ENCODE results near the gene GCNA. TPM values are rescaled to one million over a fixed set of nuclear protein-coding genes. Genes with fewer than 3 reads are reported as not detected.

GCNA gene, protein sequence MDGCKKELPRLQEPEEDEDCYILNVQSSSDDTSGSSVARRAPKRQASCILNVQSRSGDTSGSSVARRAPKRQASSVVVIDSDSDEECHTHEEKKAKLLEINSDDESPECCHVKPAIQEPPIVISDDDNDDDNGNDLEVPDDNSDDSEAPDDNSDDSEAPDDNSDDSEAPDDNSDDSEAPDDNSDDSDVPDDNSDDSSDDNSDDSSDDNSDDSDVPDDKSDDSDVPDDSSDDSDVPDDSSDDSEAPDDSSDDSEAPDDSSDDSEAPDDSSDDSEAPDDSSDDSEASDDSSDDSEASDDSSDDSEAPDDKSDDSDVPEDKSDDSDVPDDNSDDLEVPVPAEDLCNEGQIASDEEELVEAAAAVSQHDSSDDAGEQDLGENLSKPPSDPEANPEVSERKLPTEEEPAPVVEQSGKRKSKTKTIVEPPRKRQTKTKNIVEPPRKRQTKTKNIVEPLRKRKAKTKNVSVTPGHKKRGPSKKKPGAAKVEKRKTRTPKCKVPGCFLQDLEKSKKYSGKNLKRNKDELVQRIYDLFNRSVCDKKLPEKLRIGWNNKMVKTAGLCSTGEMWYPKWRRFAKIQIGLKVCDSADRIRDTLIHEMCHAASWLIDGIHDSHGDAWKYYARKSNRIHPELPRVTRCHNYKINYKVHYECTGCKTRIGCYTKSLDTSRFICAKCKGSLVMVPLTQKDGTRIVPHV
- 2.4 and 4.2 TPM in 2 replicates for total RNA-seq (2014; rRNA removed; shearing (Covaris generic))

DNA sequence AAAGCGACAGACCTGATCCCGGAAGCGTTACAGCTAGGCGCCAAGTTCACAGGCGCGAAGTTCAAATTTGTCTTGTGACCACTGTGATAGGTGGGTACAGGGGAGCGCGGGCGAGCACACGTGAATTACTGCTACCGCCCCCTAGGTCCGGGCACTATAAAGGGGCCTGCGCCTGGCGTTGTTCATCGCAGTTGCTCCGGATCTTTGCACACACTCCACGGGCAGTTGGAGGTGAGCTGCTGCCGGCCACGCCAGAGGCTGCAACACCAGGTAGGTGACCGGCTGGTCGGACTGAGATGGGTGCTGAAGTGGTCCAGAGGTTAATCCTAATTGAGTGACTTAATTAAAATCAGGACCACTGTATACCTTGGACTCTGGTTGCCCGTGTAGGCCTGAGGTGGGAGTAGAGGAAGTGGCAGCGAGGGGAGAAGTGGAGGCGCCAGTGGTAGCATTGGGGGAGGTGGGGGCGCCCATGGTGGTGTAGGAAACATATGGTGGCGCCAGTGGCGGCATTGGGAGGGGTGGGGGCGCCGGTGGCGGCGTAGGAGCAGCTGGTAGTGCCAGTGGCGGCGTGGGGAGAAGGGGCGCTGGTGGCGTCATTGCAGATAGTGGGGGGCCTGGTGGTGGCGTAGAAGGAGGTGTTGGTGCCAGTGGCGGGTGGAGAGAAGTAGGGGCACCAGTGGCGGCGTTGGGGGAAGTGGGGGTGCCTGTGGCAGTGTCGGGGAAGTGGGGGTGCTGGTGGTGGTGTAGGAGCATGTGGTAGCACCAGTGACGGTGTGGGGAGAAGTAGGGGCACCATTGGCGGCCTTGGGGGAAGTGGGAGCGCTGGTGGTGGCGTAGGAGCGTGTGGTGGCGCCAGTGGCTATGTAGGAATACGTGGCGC, at the start of gene GCNA:
Gene GCNA (plus strand): TSS at position 185 of the 883 bp plus-strand sequence. CDS start 2,385 bp downstream, outside the sequence.
- DNase-seq (ENCODE audit: low read depth): no peak

DNA sequence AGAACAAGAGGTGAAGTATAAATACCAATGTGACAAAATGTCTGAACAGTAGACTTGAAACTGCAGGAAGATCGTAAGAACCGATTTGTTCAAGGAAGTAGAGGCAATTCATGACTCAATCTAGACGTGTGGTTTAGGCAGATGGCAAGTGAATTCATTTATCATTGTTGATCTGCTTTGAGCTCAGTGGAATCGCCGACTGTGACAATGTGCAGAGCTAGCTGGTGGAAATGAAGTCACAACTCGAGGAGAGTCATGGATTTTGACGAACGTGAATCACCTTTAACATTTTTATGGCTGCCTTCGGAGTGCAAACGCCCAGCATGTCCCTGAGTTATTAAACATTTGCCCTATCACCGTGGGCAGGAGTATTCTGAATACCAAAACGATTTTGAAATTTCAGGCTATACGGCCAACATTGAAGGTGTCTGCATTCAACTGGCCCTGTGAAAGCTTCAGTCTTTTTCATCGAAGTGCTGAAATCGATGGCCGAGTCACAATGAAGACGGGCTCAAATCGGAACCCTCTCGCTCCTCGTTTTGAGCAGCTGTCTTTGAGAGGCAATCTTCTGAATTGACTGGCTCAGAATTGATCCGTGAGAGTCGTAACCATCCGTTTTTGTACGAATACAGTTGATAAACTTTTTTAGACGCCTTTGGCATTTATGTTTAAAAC, 46.0 kb upstream of the GCNA start:
- peak; percentile 83 for DNase-seq (ENCODE audit: low read depth)

GRCh38 chrX:71532753-71533425, 45.3 kb upstream of the GCNA start, which contains the start of gene OGT:
OGT (plus strand) TSS chrX:71533104; CDS start chrX:71533300, 196 bp downstream.
- DNase-seq (ENCODE audit: low read depth): peak; percentile 99

- no peak for DNase-seq (ENCODE audit: low read depth)
Observed at GRCh38 chrX:71533516-71533850, 44.8 kb upstream of the GCNA start.

GRCh38 chrX:71533851-71534561, 44.2 kb upstream of the GCNA start:
- DNase-seq (ENCODE audit: low read depth): peak; percentile 72

DNA sequence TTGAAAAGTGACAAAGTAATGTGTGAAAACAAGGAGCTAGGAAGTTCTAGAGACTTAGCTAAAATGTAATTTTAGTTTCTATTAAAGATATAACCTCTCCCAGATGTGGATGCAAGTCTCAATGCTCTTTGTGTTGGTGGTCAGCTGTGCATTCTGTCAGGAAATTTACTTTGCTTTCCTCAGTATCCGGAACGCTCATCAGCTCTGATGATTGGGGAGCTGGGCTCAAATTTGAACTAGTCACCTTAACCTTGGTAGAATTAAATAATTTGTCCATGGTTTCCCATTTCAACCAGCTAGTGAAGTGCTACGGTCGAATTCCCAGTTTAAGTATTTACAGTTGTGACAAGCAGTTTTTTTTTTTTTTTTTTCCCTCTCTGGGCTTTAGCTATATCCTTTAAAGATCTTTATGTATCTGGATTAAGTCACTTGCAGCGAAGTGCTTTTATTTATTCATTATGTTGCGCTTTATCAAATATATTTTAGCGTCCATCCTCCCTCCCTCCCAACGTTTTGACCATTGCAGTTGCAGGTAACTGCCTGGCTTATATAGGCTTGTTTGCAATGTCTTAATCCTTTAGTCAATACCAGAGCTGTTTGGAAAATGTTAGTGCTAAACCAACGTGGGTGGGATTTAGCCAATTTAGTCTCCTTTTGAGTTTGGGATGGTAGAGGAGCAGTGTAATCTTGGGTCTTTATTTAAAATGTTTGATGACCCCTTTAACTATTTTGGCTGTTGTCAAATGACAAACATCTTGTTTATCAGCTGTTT, 43.3 kb upstream of the GCNA start:
- no peak for DNase-seq (ENCODE audit: low read depth)

GRCh38 chrX:71536285-71536684, 42.0 kb upstream of the GCNA start:
- no peak for DNase-seq (ENCODE audit: low read depth)

DNA sequence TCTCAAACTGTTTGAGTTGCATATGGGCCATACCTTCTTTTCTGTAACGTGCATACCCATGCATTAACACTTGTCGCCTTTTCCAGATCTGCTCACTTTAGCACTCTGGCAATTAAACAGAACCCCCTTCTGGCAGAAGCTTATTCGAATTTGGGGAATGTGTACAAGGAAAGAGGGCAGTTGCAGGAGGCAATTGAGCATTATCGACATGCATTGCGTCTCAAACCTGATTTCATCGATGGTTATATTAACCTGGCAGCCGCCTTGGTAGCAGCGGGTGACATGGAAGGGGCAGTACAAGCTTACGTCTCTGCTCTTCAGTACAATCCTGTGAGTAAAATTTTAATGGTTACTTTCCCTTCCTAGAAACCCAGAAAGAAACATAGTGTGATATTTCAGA, 40.5 kb upstream of the GCNA start:
- no peak for DNase-seq (ENCODE audit: low read depth)

DNA sequence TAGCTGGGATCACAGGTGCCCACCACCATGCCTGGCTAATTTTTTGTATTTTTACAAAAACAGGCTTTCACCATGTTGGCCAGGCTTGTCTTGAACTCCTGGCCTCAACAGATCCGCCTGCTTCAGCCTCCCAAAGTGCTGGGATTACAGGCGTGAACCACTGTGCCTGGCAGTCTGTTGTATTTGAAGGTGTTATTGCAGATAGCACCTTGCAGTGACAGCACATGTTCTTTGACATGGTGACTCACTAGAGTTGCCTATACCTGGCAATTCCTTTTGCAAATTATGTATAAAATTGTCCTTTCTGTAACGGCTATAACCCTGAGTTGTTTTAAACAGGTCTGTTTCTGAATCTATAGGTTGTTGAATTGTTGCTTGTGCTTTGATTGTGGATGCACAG, 37.4 kb upstream of the GCNA start:
- DNase-seq (ENCODE audit: low read depth): no peak

DNA sequence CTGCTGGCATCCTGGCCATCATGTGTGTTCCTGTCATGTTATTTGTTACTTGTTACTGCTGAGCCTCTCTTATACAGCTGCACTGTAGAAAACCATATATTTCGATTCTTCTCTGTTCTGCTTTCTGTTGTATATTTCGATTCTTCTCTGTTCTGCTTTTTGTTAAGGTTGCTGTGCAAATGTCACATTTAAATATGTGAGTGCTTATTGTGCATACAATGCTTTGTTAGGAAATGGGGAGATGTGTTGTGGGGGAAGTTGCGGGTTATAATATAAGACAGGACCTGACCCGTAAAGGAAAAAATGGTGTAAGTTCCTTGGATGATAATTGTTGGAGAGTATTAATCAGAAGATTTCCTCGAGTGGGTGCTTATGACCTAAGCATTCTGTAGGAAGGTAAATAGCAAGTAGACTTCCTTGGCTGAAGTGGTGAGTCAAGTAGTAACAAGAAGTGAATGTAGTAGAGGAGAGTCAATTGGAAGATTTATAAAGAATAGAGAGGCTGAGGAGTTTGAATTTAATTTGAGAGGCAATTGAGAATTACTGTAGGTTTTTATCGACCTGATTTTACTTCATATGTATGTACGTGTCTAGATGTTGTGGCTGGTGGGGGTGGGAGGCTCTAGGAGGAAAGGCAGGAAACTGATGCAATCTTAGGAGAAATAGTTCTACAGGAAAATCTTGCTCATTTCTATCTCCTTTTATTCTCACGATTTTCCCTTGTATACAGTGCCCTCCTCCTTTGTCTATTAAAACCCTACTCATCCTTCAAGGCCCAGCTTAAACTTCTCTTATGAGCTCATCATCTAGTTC, 36.8 kb upstream of the GCNA start:
- peak; percentile 54 for DNase-seq (ENCODE audit: low read depth)

GRCh38 chrX:71542411-71542810, 35.8 kb upstream of the GCNA start:
- peak; percentile 11 for DNase-seq (ENCODE audit: low read depth)

- DNase-seq (ENCODE audit: low read depth): no peak
Observed at GRCh38 chrX:71542825-71543224, 35.4 kb upstream of the GCNA start.

DNA sequence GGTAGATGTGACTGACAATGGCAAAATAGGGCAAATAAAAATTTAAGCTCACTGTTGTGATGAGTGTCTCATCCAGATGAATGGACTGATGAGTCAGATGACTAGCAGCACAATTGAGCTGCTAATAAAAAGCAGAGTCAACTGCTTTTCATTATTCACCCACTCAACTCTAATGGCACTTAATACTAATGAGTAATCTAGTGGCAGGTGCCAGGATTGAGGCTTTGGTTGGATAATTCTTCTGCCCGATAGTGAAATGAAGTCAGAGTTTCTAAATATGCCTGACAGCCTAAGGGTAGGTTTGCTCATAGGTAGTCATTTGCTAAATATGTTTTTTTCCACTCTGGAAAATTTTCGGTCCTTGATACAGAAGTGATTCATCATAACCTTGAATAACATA, 34.9 kb upstream of the GCNA start:
- DNase-seq (ENCODE audit: low read depth): peak; percentile 79

DNA sequence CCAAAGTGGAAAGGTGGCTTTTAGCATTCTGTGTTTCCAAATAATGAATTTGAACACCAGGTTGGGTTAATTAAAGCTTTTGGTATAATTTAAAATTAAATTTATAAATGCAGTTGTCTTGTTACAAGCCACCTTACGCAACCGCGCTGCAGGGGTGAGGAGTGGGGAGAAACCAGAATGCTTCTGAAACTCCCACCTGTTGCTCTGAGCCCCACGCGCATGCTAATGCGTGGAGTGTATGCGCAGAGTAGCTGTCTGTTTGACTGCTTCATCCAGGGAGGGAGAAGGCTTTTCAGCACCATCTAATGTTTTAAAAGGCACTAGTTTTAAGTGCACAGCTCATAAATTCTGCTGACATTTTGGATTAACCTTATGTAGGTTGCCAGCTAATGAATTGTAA, 32.9 kb upstream of the GCNA start:
- DNase-seq (ENCODE audit: low read depth): no peak

- no peak for DNase-seq (ENCODE audit: low read depth)
Observed at GRCh38 chrX:71546879-71547278, 31.4 kb upstream of the GCNA start.

GRCh38 chrX:71547339-71547738, 30.9 kb upstream of the GCNA start:
- DNase-seq (ENCODE audit: low read depth): no peak

GRCh38 chrX:71549986-71550385, 28.3 kb upstream of the GCNA start:
- no peak for DNase-seq (ENCODE audit: low read depth)

GRCh38 chrX:71550578-71550977, 27.7 kb upstream of the GCNA start:
- no peak for DNase-seq (ENCODE audit: low read depth)

DNA sequence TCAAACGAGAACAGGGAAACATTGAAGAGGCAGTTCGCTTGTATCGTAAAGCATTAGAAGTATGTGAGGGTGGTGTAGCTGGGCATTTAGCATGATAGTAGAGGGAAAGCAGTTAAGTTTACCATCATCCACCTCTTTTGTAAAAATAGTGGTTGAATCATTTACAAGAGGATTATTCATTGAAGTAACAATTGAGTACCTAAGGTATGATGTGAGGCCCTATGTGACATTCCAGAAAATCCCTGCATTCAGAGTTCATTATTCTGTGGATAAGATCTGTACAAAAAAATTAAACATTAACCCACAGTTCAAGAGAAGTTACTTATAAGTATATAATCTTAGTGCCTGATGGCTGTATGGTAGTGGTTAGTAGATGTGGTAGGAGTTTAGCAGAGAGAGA, 22.2 kb upstream of the GCNA start:
- DNase-seq (ENCODE audit: low read depth): no peak
